NCI-H69 (cell line): ENCODE results near the gene HMGN4.
"Not testable (repeated sequence)": the region's sequence is repeated elsewhere in the genome, so short reads cannot be mapped to it uniquely, and the experiment has no call there.

ENCODE experiments used
- DNase-seq: peaks from one replicate; lab custom pipeline; 2025; lab: John Stamatoyannopoulos, UW

The HMGN4 gene

DNA sequence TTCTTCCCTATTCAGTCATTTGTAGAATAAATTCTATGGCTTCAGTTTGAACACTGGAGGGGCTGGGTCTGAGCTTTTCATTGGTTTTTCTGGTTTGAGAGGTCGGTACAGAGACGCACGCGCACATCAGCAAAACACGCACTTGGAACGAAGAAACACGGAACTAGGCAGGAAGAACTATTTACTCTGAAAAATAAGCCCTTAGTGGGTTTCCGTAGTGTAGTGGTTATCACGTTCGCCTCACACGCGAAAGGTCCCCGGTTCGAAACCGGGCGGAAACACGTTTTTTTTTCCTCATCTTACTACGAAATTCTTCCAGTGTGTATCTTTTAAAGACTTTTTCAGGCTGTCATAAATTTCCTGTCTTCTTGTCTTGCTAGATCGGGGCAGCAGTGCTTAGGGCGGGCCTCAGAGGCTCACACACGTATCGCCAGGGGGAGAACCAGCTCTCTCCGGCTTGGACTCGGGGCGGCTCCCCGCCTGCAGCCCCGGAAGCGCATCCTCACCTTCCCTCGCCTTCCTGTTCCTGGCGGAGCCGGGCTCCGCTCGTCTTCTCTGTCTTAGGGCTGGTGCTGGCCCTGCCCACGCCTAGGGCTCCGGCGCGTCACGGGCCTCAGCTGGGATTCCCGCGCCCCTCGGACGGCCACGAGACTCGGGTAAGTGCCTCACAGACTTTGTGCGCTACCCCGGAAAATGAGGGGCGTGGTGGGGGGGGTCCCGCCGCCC lies at the start of gene HMGN4:
HMGN4 (plus strand) TSS at position 521 of the 726 bp plus-strand sequence. CDS start 6,841 bp downstream, outside the sequence.
- DNase-seq = peak; percentile 96

DNA sequence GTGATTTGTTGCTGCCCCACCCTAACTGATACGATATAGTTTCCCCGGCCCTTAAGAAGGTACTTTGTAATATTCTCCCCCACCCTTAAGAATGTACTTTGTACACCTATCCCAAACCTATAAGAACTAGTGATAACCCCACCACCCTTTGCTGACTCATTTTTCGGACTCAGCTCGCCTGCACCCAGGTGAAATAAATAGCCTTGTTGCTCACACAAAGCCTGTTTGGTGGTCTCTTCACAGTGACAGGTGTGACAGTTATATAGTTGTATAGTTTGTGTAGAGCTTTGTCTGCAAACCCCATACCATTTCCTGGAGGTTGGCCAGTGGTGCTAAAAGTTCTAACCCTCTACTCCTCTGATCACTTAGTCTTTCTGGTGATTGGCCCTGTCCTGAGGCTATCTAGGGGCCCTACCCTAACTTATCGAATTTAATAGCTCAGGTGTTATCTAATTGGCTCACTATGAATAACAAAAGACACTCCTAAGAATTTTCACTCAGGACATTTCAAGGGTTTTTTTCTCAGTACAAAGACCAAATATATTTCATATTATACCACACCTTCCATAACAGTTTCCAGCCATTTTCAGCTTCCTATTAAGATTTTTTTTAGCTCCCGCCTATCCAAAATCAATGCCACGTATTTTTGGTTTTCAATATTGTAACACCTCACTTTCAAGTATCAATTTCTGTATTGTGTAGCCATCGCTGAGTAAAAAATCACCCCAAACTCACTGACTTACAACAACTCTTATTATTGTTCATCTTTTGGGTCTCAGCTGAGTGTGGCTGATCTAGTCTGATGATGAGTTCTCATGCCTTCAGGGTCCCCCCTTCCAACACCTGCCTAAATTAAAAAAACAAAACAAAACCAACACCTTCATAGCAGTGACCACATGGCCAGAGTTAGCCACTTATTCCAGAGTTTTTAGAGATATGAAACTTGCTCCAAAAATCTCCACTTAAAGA lies 47.9 kb upstream of the HMGN4 start:
- no peak for DNase-seq

DNA sequence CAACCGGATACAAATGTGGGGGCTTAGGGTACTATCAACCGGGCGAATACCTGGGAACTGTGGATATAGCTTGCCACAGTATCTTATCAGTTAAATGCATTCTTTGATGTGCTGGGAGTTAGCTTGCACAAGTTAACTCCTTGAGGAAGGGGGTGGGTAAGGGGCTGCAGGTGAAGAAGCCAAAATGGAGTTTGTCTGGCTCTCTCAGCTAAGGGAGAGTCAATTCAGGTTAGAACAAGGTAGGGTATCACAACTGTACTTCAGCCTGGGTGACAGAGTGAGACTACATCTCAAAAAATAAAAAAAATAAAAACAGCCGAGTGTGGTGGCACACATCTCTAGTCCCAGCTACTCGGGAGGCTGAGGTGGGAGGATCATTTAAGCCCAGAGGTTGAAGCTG lies 46.6 kb upstream of the HMGN4 start:
- DNase-seq = no peak

DNA sequence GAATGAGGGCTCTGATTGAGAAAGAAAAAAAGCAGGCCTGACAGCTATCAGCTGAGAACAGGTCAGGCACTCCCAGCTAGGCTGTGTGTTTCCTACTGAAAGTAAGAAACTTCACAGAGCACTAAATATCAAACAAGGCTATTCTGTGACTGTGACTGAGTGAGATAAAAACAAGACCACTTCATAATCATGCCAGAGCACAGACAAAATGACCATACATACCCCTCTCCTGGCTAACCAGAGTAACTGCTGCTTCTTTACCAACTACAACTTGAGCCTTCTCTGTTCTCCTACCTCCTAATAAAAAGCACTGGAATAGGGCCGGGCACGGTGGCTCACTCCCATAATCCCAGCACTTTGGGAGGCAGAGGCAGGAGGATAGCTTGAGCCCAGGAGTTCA lies 44.9 kb upstream of the HMGN4 start:
- no peak for DNase-seq

DNA sequence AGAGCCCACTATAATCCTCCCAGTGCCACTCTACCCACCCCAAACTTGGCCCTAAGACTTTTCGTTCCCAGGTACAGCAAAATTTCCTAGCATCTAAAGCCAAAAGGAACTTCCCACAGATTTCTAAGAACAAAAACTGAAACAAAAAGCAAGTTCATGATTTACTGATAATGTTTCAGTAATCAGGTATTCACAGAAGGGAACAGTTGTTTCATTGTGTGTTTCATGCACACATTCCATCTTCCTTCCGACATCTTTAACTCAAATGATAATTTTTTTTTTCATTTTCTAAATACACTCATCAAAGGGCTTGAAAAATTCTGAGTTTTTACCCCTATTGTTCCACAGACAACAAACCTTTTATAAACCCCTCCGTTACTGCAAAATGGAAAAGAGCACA lies 44.0 kb upstream of the HMGN4 start:
- no peak for DNase-seq

DNA sequence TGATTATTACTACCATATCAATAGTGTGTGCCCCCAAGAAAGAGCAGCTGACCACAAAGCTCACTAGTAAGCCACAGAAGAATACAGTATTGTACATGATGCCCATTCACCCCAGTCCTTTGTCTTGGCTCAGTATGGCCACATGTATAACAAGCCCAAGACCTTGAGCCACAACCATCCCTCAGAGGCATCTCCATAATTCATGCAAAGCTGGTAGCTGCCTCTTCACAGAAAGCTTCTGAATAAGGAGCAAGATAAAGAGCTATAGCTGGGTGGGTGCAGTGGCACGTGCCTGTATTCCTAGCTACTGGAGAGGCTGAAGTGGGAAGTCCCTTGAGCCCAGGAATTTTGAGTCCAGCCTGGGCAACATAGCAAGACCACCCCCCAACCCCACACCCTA lies 42.9 kb upstream of the HMGN4 start:
- no peak for DNase-seq

DNA sequence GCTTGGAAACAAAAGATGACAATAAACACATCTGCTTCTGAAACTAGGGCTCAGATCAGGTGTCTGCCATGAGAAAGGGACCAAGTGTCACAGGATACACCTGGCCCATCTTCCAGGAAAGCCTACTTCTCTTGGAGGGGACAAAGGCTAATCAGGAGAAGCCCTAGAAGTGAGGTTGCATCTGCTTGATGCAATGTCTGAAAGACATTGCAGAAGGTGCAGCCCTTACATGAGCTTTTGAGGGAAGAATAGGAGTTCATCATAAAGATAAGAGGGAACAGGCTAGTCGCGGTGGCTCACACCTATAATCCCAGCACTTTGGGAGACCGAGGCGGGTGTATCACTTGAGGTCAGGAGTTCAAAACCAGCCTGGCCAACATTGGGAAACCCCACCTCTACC lies 40.6 kb upstream of the HMGN4 start:
- DNase-seq = no peak

DNA sequence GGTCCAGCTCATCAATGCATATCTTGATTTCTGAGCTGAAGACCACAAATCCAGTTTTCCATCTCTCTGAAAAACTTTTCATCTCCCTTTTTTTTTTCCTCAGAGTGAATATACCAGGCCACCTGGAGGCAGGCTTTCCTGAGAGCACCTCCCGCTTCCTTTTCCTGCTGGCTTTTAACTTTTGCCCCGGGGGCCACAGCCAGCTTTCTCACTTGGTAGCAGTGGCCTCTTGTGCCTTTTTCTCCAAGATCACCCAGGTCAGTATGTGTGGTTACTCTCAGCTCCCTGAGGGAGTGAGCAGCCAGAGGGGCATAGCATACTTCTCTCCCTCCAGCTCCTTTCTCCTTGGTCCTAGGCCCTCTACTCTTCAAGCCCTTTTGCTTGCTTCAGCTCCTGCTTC lies 38.1 kb upstream of the HMGN4 start, which contains the start of gene BTN1A1:
BTN1A1 (plus strand) TSS at position 202 of the 400 bp plus-strand sequence. CDS start 984 bp downstream, outside the sequence.
- no peak for DNase-seq

DNA sequence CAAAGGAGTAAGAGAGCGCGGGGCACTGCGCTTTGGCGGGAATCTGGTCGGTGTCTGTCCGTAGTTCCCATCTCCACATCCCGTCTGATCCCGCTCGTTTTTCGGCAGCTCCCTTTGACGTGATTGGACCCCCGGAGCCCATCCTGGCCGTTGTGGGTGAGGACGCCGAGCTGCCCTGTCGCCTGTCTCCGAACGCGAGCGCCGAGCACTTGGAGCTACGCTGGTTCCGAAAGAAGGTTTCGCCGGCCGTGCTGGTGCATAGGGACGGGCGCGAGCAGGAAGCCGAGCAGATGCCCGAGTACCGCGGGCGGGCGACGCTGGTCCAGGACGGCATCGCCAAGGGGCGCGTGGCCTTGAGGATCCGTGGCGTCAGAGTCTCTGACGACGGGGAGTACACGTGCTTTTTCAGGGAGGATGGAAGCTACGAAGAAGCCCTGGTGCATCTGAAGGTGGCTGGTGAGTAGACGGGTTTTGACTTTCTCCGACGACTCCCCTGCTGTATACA lies 36.6 kb upstream of the HMGN4 start:
- peak; percentile 48 for DNase-seq

DNA sequence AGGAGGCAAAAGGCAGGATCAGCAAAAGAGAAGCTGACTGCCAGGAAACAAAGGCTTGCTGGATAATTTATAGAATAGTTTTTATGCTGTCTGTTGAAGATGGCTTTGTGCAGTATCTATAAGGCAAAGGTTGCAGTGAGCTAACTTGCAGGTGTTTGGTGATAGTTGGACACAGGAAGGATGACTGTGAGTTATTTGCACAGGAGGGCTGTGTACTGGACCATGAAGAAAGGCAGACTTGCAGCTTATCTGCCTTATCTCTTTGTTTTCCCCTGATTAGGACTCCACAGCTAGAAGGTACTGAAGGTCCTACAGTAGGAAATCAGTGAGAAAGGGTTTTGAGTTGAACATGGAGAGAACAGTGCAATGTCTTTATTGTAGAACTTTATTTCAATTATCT lies 36.0 kb upstream of the HMGN4 start:
- peak; percentile 12 for DNase-seq

DNA sequence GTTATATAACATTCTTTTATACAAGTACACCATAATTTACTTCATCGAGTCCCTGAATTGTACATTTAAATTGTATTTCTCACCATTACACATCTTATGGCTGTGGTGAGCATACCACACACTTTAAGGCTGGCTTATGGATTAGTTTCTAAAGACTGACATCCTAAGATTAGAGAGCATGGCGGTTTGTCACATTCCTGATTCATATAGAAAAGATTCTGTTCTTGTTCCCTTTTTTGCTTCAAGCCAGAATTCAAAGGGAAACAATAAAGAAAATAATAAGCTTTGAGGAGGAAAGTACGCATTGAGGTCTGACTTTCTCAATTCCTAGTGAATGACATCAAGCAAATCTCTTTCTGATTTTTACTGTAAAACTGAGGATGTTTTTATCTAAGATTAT lies 35.5 kb upstream of the HMGN4 start:
- DNase-seq = no peak

DNA sequence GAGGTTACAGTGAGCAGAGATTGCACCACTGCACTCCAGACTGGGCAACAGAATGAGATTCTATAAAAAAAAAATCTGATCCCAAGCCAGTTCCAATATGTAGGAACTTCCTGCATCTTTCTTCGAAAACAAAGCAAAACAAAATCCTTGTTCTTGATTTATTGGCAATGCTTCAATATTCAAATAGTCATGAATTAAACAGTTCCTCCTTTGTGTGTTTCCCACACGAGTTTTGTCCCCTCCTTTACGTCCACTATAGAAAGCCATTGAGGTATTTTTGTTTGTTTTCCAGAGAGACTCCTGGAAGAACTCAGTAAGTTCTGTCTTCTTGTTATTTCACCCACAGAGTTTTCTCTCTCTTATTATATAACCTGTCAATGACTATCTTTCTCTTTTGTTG lies 30.5 kb upstream of the HMGN4 start:
- no peak for DNase-seq

DNA sequence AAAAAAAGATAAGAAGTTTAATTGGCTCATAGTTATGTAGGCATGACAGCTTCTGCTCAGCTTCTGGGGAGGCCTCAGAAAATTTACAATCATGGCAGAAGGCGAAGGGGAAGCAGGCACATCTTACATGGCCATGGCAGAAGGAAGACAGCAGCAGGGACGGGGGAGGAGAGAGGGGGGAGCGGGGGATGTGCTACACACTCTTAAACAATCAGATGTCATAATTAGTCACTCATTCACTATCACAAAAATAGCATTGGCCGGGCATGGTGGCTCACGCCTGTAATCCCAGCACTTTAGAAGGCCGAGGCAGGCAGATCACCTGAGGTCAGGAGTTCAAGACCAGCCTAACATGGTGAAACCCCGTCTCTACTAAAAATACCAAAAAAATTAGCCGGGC lies 27.1 kb upstream of the HMGN4 start:
- not testable (repeated sequence) for DNase-seq

DNA sequence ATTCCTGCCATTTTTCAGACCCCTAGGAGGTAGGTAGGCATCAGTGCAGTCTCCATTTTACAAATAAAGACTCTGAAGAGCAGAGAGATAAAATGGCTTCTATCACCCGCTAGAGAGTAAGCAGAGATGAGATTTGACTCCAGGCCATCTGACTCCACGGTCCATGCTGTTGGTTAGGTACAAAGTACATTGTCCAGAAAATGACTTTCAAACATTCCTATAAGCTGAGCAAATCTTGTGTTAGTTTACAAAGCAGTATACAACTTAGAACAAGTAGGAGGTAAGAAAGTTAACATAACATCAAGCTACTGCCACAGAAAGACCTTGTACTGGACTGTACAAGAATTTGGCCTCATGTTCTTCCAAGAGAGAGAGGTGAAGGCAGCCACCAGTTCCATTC lies 23.2 kb upstream of the HMGN4 start:
- DNase-seq = no peak

DNA sequence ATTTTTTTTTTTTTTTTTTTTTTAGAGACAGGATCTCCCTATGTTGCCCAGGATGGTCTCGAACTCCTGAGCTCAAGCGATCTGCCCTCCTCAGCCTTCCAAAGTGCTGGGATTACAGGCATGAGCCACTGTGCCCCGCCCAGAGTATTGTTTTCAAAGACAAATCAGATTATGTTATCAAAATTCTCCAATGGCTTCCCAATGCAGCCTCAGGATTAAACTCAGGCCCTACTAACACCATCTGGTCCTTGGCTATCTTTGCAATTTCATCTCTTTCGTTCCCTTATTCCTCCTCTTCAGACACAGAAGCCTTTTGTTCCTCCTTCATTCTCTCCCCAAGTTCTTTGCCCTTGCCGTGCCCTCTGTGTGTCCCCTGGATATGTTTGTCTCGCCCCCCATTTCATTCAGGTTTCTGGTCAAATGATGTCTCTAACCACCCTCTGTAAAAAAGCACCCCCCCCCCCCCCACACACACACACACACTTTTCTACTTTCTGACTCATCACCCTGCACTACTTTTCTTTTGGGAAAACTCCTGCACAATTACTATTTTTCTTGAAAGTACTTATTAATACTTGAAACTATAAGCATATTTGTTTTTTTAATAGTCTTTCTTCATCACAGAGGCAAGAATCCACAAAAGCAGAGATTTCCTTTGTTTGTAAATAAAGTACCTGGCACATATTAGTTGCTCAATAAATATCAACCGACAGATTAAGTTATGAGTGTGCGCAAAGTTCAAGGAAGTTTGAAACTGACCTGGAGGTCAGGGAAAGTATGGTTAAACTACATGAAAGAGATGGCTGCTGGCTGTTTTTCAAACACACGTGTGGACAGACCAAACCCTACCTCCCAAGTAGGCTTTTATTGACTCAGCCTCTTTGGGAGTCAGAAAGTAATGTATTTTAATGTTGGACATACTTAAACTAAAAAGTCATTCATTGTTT lies 21.4 kb upstream of the HMGN4 start:
- no peak for DNase-seq

DNA sequence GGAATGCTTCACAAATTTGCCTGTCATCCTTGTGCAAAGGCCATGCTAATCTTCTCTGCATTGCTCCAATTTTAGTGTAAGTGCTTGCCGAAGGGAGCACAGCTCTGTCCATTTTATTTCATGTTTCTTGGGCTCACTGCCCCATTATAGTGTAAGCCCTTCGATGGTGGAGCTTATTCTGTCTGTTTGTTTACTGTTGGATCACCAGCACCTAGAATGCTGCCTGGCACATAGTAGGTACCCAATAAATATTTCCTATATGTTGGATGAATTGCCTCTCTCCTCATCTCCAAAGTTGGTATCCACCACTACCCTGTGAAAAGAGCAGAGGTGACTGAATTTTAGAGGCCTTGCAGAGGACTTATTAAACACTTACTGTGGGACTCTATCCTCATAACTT lies 18.8 kb upstream of the HMGN4 start:
- no peak for DNase-seq

DNA sequence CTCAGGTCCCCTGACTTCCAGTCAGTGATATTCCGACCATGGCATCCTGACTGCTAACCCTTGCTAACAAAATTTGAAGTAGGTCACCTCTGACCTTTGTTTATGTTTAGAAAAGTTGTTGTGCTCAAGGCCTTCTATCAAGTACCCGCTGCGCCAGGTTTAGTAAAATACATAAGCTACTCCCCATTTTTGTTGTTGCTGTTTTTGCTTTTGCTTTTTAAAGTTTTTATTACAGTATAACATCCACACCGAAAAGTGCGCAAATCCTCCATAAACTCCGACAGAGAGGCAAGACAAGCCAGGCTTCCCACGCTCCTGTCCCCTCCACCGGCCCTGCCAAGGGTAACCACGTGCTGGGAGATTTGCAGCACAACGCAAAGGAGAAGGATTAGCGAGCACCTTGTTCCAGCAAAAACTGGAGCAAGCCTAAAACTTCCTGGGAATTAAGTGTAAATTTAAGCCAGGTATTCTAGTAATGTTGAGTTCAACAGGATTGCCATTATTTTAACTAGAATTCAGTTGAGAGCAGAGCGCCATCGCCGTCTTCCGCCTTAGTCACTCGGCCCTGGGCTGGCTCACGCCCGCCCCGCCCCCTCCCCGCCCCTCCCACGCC lies 17.8 kb upstream of the HMGN4 start:
- peak; percentile 87 for DNase-seq

DNA sequence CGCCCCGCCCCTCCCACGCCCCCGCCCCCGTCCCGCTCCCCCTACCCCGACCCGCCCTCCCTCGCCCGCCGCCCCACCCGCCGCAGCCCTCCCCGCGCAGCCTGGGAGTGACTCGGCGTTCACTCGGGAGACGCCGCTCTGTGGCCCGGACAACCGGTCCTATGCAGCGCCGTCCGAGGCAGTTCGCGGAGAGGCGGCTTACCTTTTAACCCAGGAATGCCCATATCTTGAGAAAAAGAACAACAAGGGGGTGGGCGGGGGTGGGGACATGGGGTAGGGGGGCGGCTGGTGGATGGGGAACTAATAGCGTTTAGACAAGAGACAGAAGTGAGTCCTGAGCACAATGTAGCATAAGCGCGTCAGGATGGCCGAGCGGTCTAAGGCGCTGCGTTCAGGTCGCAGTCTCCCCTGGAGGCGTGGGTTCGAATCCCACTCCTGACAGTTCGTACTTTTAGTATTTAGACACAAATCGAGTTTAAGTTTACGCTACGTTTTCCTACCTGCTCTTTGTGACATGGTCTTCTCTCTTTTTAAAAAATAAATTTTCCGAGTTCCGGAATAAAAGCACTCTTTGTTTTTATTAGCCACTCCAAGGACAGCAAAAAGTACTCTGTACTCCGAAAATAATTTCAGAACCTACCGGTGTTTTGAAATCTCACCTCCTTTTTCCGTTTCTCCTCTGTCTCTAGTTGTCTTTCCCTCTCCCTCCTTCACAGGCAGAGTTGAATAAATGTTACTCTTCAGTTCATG lies 17.1 kb upstream of the HMGN4 start:
- DNase-seq = peak; percentile 93

DNA sequence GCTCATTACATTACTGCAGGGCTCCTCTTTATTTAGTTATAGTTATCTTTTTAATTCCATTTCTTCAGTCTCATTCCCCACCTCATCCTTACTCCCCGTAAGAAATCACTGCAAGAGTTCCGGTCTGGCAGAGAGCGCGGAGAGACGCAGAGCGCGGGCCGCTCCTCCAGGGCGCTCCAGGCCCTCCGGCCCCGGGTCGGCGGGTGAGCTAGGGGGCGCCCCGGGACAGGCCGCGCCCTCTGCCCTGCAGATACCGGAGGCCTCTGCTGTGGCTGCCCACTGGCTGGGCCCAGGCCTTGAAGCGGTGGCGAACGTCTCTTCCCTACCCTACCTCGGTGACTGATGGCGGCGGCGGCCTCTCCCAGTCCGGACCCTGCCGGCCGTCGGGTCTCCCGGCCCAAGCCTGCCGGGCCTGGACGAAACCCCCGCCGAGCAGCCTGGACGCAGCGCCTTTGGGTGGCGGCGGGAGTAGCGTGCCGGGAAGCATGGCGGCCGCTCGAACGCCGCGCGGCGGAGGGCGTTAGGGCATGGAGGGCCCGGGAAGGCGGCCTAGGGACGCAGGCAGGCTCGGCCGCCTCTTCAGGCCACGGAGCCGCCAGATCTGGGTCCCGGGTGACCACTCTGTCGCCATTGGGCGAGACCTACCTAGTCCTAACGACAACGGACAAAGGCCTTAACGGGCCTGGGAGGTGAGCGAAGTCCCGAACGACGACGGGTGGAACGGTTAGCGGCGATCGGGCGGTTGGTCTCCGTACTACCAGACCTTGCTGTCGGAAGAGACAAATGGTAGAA lies 16.4 kb upstream of the HMGN4 start:
- DNase-seq = peak; percentile 86
